Tibial nerve (tissue), 4 donors: ENCODE data around the gene CIDEA. TPM values are rescaled to one million over a fixed set of nuclear protein-coding genes. Genes with fewer than 3 reads are reported as not detected.

Source experiments
- DNase-seq, 2 donors: peaks; one replicate each; pipeline ENCODE4 v3.0.0-alpha.2; 2019; ENCODE audit warnings: low spot score in 2 of 2
- H3K27ac ChIP-seq, 4 donors: fragments of 200-600 bp; sonication (generic) in 3 of 4; one replicate each; pipeline ENCODE4 v1.5.1; 2017 to 2019; ENCODE audit warnings: mild to moderate bottlenecking in 1 of 4
- H3K27me3 ChIP-seq, 2 donors: fragments of 200-600 bp; sonication (generic) in 1 of 2; one replicate each; pipeline versions ENCODE4 v1.5.1 to v1.6.0; 2017 to 2019
- H3K36me3 ChIP-seq, 3 donors: fragments of 200-600 bp; sonication (generic); one replicate each; pipeline ENCODE4 v1.5.1; 2018 to 2019
- H3K4me1 ChIP-seq, 4 donors: fragments of 200-600 bp; sonication (generic) in 3 of 4; one replicate each; pipeline ENCODE4 v1.5.1; 2017 to 2019
- H3K4me3 ChIP-seq, 4 donors: fragments of 200-600 bp; sonication (generic) in 3 of 4; one replicate each; pipeline ENCODE4 v1.5.1; 2017 to 2019; ENCODE audit warnings: mild to moderate bottlenecking in 1 of 4, moderate library complexity in 1 of 4
- H3K9me3 ChIP-seq, 4 donors: fragments of 200-600 bp; sonication (generic) in 3 of 4; one replicate each; pipeline ENCODE4 v1.5.1; 2017 to 2019
- CTCF ChIP-seq, 5 experiments: fragments of 200-600 bp in 3 of 5; fragments of 450-650 bp in 2 of 5; sonication (generic) in 3 of 5; IDR thresholded peaks; one replicate each; pipeline ENCODE4 v1.5.1; 2016 to 2019; ENCODE audit warnings: antibody characterized with exemption in 5 of 5, mild to moderate bottlenecking in 3 of 5, moderate library complexity in 2 of 5
- EP300 ChIP-seq, 2 donors: sonication (generic); formaldehyde crosslinking; IDR thresholded peaks; one replicate each; pipeline ENCODE4 v1.6.1; 2017; ENCODE audit warnings: antibody characterized with exemption in 2 of 2, mild to moderate bottlenecking in 1 of 2
- POLR2A ChIP-seq, 2 donors: fragments of 450-650 bp; IDR thresholded peaks; one replicate each; pipeline ENCODE4 v1.6.1; 2017; ENCODE audit warnings: antibody characterized with exemption in 2 of 2, mild to moderate bottlenecking in 2 of 2, moderate library complexity in 2 of 2
- WGBS, 2 donors: methylation state at CpG; one replicate each; pipeline ENCODE4 v1.1.5; 2018; 5-methylcytosine and 5-hydroxymethylcytosine counted together
- total RNA-seq, 4 donors: library from RNA; depleted of rRNA; stranded (reverse); fragments of >200 nt; gene quantifications; one replicate each; pipeline ENCODE4 v1.1.0, GENCODE V29; 2016

The CIDEA gene
- total RNA-seq, 4 donors from 2014 or later, result 18.8 to 135 (median 61.6) TPM

- Histone ChIP-seq H3K27ac (no peak overlapping the region), H3K4me3 (no peak overlapping the region), H3K4me1 (peaks cover 0 to 25% (median 5%) of the 10 kb centered on the region in 4 donors), H3K9me3 (no peaks in the 10 kb centered on the region), H3K27me3 (peaks cover 0 to under 1% of the 10 kb centered on the region in 2 donors), H3K36me3 (no peaks in the 10 kb centered on the region)
- WGBS, 2 donors, result 90 to 93% methylated on average over 1 of the region's 1 CpG
- TF ChIP-seq CTCF (IDR thresholded peaks at IDR 0.05) (no peak), EP300 (IDR thresholded peaks at IDR 0.05) (no peak), POLR2A (IDR thresholded peaks at IDR 0.05) (no peak)
- no peak for DNase-seq
Measured at GRCh38 chr18:12283666-12284065, 29.5 kb downstream of the CIDEA start.

DNA sequence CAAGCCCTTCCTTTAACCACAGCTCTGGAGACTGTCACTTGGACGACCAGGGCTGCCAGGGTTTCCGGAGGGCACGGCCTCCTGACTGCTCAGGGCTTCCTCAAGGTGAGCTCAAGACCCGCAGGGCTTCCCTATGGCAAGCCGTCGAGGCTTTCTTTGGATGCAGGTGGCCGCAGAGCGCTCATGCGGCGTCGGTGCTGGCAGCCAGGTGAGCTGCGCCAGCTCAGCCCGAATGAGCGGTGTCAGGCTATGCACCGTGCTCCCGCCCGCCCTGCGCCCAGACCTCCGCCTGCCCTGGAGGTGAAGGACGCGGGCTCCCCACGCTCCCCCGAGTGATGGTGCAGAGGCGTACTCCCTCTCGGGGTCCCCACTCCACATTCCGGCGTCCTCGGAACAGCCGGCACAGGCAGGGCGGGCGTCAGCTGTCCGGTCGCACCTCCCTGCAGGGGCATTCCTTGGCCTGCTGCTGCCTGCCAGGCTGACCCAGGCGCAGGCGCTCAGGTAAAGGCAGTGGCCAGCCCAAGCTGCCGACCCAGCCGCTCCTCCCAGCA, 33.0 kb downstream of the CIDEA start:
- TF ChIP-seq EP300 (IDR thresholded peaks at IDR 0.05) (no peak), POLR2A (IDR thresholded peaks at IDR 0.05) (no peak), CTCF (IDR thresholded peaks at IDR 0.05) (no peak)
- no peak for DNase-seq
- Histone ChIP-seq H3K27ac (peak overlapping the region; percentile 47 to 90 (median 72)), H3K9me3 (no peaks in the 10 kb centered on the region), H3K27me3 (peaks cover 0 to 14% of the 10 kb centered on the region in 2 donors), H3K36me3 (no peaks in the 10 kb centered on the region), H3K4me1 (peaks cover 0 to 24% (median 8%) of the 10 kb centered on the region in 4 donors), H3K4me3 (peak overlapping the region; percentile 31 to 55 (median 43))
- WGBS, 2 donors, result 47% methylated on average over 22 to 35 of the region's 37 CpGs

GRCh38 chr18:12287684-12288402, 33.7 kb downstream of the CIDEA start:
- H3K4me3 ChIP-seq, result peak overlapping the region; percentile 31 to 55 (median 43)
- 2 to 3% methylated on average over 37 to 38 of the region's 41 CpGs for WGBS, 2 donors
- TF ChIP-seq POLR2A (IDR thresholded peaks at IDR 0.05) (peak; percentile 30 to 35), EP300 (IDR thresholded peaks at IDR 0.05) (peak; percentile 61 to 78), CTCF (IDR thresholded peaks at IDR 0.05) (no peak)

GRCh38 chr18:12288403-12288755, 34.2 kb downstream of the CIDEA start:
- no peak for DNase-seq
- Histone ChIP-seq H3K9me3 (no peaks in the 10 kb centered on the region), H3K27ac (peak overlapping the region in 3 of 4 donors; percentile 40 to 90 (median 78)), H3K4me3 (peak overlapping the region; percentile 31 to 55 (median 43)), H3K4me1 (peaks cover 0 to 24% (median 8%) of the 10 kb centered on the region in 4 donors), H3K36me3 (no peaks in the 10 kb centered on the region), H3K27me3 (peaks cover 0 to 14% of the 10 kb centered on the region in 2 donors)
- WGBS, 2 donors, result 9 to 10% methylated on average over 10 of the region's 10 CpGs
- no peak for TF ChIP-seq POLR2A (IDR thresholded peaks at IDR 0.05)
- TF ChIP-seq CTCF (IDR thresholded peaks at IDR 0.05), result no peak
- no peak for TF ChIP-seq EP300 (IDR thresholded peaks at IDR 0.05)

More at GRCh38 chr18:12287684-12288402, 33.7 kb downstream of the CIDEA start:
- peak; percentile 72 to 78 for DNase-seq
- no peaks in the 10 kb centered on the region for H3K9me3 ChIP-seq
- peaks cover 0 to 24% (median 8%) of the 10 kb centered on the region in 4 donors for H3K4me1 ChIP-seq
- peaks cover 0 to 14% of the 10 kb centered on the region in 2 donors for H3K27me3 ChIP-seq
- peak overlapping the region; percentile 47 to 90 (median 76) for H3K27ac ChIP-seq
- no peaks in the 10 kb centered on the region for H3K36me3 ChIP-seq

DNA sequence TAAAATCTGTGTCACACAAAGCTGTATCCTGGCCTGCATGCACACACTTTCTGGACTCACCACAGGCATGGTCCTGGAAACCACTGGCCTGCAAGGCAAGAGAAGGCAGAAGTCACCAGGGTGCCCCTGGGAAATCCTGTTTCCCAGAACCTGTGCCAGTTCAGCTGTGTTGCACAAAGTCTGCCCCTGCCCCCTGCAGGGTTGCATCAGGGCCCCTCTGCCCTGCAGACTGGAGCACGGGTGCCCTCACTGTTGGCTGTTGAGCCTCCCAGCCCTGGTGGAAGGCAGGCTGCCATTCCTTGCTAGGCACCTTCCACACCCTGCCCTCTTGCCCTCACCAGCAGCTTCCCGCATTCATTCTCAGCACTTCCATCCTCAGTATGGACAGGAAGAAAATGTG, 35.9 kb downstream of the CIDEA start:
- H3K9me3 ChIP-seq, result no peaks in the 10 kb centered on the region
- no peak overlapping the region for H3K4me3 ChIP-seq
- peaks cover 0 to 24% (median 8%) of the 10 kb centered on the region in 4 donors for H3K4me1 ChIP-seq
- WGBS, 2 donors, result 82 to 89% methylated on average over 2 of the region's 2 CpGs
- H3K36me3 ChIP-seq, result no peaks in the 10 kb centered on the region
- DNase-seq, result no peak
- peaks cover 0 to 14% of the 10 kb centered on the region in 2 donors for H3K27me3 ChIP-seq
- TF ChIP-seq EP300 (IDR thresholded peaks at IDR 0.05) (no peak), POLR2A (IDR thresholded peaks at IDR 0.05) (no peak), CTCF (IDR thresholded peaks at IDR 0.05) (no peak)
- H3K27ac ChIP-seq, result no peak overlapping the region
